NCI-H2196 treated with DMSO at 0.1 percent for 48 hours (cell line): Measurements from ENCODE around the gene TALDO1.

Experiments used
- DNase-seq: peaks from one replicate; lab custom pipeline; 2025; ENCODE audit not compliant: unreplicated experiment; lab: John Stamatoyannopoulos, UW

TALDO1 gene

DNA sequence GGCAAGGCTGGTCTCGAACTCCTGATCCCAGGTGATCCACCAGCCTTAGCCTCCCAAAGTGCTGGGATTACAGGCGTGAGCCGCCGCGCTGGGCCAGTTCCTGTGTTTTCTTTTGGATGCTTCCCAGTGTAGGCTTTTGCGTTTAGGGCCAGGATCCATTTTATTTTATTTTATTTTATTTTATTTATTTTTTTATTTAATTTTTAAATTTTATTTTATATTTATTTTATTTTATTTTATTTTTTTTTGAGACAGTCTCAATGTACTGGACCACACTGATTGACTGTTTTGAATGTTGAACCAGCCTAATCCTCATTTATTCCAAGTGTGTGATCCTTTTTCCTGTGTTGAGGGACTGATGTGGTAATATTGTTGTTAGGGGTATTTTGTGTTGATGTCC, 32.8 kb upstream of the TALDO1 start:
- DNase-seq, result no peak

DNA sequence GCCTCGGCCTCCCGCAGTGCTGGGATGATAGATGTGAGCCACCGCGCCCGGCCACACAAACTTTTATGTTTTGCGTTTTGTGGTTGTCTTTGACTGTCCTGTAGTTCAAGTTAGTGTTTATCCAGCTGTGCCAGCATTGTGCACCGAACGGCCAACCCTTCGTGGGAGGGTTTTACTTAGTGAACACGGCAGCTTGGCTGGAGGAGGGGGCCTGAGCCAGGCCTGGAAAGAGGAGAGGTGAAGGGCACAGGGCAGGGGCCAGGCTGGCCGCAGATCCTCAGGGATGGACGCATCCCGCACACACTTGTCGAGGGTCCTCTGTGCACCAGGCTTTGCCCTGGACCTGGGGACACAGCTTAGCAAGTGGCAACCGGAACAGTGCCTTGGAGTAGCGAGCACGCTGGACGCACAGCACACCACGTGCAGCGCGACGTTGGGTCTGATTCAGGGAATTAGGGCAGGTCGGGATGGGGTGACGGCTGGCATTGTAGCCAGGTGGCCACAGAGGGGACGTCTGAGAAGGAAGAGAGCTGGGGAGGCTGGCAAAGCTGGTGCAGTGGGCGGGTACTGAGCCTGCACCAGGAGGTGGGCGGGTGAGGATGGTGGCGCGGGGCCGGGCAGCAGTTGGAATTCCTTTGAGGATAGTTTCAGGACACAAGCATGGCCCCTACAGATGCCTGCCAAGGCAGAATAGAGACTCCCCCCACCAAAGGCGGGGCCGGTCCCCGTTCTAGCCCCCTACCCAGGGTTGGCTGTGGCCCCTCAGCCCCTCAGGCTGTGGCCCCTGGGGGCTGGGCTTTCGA, 27.8 kb upstream of the TALDO1 start:
- no peak for DNase-seq

DNA sequence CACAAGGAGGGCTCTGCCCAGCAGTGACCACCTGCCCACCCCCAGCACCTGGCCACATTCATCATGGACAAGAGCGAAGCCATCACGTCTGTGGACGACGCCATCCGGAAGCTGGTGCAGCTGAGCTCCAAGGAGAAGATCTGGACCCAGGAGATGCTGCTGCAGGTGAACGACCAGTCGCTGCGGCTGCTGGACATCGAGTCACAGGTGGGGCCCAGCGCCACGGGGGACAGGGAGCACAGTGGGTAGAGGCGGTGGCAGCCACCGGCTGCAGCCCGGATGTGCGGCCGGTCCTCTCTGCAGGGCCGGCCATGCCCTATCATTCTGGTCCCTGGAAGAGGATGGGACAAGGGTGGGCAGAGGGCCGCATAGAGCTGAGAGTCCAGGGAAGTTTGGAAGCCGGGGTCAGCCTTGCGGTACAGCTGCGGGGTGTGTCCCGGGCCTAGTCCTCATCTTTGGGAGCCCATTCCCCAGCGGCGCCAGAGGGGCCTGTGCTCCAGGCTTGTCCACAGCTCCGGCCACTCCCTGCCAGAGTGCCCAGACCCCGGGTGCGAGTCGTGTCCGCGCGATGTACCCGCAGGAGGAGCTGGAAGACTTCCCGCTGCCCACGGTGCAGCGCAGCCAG, 27.1 kb upstream of the TALDO1 start:
- DNase-seq, result no peak

DNA sequence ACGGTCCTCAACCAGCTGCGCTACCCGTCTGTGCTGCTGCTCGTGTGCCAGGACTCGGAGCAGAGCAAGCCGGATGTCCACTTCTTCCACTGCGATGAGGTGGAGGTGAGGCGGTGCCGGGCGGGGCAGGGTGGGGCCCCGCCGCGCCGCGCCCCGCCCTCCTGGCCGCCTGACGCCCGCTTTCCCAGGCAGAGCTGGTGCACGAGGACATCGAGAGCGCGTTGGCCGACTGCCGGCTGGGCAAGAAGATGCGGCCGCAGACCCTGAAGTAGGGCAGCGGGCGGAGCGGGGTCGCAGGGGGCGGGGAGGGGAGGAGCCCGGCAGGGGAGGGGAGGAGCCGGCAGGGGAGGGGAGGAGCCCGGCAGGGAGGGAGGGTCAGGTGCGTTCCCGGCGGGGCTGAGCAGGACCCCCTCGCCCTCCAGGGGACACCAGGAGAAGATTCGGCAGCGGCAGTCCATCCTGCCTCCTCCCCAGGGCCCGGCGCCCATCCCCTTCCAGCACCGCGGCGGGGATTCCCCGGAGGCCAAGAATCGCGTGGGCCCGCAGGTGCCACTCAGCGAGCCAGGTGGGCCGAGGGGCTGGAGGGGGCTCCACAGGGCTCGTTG, 26.5 kb upstream of the TALDO1 start:
- DNase-seq, result no peak

DNA sequence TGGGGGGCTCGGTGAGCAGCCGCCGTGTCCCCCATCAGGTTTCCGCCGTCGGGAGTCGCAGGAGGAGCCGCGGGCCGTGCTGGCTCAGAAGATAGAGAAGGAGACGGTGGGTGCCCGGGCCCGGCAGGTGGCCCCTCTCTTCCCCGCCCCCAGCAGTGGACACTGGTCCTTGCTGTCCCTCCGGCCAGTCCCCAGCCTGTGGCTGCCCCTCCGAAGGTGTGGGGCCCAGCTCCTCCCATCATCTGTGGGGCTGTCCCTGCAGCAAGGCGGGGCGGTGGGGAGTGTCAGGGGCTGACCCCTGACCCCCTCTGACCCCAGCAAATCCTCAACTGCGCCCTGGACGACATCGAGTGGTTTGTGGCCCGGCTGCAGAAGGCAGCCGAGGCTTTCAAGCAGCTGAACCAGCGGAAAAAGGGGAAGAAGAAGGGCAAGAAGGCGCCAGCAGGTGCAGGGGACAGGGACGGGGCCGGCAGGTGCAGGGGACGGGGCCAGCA, 26.0 kb upstream of the TALDO1 start:
- DNase-seq, result no peak

DNA sequence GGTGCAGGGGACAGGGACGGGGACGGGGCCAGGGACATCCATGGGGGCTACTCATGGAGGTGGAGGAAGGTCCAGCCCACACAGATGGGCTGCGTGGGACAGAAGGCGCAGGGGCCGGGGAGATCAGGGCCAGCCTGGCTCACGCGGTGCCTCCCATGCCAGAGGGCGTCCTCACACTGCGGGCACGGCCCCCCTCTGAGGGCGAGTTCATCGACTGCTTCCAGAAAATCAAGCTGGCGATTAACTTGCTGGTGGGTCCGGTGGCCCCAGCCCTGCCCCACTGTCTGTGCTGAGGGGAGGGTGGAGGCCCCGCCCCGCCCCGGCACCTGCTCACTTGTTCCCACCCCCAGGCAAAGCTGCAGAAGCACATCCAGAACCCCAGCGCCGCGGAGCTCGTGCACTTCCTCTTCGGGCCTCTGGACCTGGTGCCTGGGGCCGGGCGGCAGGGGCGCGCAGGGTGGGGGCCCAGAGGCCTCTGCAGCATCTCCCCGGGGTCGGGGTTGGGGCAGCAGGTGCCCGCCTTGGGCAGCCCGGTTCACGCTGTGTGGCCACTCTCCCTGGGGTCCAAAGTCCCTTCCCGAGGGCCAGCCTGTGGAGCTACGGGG, 25.4 kb upstream of the TALDO1 start:
- DNase-seq, result no peak

DNA sequence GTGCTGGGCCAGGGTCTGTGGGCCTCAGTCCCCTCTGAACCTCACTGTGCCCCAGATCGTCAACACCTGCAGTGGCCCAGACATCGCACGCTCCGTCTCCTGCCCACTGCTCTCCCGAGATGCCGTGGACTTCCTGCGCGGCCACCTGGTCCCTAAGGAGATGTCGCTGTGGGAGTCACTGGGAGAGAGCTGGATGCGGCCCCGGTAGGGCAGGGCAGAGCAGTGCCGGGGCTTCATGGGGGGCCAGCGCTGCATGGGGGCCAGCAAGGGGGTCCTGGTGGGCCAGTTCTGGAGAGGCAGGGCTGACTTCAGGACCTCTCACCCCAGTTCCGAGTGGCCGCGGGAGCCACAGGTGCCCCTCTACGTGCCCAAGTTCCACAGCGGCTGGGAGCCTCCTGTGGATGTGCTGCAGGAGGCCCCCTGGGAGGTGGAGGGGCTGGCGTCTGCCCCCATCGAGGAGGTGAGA, 24.9 kb upstream of the TALDO1 start:
- DNase-seq, result no peak

DNA sequence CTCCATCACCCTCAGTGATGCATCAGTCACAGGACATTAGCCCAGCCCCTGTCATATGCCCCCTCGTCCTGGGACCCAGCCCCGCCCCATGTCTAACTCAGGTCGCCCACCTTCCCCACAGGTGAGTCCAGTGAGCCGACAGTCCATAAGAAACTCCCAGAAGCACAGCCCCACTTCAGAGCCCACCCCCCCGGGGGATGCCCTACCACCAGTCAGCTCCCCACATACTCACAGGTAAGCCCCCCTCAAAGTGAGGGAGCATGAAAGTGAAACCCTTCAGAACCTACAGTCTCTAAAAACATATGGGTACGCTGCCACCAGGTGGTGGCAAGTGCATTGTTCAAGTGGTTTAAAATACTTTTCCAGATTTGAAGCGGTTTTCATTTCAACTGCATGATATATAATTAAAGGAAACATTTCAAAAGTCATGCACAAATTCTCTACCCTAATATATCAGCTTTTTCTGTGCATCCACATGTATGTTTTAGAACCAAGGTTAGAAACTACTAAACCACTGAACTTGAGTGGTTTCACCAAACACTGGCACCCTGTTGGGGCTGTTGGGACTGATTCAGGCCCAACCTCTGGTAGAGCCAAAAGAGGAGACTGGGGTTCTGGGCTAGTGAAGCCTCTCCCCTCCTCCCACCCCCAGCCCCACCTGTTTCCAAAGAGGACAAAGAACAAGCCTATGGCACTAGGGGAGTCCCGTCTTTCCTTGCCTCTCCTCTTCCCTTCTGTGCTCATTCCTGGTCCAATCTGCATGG, 24.0 kb upstream of the TALDO1 start:
- peak; percentile 20 for DNase-seq

DNA sequence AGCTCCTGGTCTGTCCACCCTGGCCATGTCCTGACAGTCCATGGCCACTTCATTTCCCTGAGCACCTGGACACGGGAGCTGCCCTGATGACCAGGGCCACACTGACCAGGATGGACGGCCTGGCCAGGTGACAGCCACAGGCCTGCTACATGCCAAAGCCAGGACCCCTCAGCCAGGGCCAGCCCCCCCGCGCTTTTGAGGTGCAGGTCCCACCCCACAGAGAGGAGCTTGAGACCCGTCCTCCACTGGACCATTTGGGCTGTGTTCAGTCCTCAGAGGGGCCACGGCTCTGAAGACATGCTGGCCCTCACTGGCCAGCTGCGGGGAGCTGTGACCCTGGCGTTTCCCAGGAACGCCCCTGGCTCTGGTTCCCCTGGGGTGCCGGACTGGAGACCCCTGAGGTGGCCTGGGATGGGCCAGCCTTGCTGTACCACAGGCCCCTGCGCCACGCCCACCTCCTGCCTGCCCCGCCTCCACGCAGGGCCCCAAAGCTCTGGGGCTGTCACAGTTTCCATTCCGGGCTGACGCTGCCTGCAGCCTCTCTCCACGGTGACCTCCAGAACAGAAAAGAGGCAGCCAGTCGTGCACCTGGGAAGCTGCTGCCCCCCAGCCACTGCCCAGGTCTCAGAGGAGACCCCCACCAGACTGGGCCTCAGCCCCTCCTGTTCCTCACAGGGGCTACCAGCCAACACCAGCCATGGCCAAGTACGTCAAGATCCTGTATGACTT, 23.1 kb upstream of the TALDO1 start:
- DNase-seq, result no peak

DNA sequence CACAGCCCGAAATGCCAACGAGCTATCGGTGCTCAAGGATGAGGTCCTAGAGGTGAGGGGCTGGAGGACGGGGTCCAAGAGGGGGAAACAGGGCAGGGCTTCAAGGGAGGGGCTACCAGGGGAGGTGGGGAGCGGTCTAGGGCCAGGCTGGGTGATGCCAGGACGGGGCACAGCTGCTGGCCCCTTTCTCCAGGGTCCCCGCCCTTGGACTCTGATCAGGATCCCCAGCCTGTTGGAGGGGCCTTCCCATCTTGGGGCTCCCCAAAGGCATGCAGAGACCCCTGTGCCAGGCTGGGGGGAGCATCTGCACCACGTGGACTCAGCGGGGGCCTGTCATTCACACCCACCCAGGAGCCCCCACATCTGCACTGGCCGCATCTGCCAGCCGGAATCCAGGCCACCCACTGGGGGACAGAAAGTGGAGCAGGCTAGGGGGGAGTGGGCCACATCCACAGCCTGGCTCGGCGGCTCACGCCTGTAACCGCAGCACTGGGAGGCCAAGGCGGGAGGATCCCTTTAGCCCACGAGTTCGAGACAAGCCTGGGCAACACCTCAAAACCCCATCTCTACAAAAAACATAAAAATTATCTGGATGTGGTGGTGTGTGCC, 22.4 kb upstream of the TALDO1 start:
- no peak for DNase-seq

DNA sequence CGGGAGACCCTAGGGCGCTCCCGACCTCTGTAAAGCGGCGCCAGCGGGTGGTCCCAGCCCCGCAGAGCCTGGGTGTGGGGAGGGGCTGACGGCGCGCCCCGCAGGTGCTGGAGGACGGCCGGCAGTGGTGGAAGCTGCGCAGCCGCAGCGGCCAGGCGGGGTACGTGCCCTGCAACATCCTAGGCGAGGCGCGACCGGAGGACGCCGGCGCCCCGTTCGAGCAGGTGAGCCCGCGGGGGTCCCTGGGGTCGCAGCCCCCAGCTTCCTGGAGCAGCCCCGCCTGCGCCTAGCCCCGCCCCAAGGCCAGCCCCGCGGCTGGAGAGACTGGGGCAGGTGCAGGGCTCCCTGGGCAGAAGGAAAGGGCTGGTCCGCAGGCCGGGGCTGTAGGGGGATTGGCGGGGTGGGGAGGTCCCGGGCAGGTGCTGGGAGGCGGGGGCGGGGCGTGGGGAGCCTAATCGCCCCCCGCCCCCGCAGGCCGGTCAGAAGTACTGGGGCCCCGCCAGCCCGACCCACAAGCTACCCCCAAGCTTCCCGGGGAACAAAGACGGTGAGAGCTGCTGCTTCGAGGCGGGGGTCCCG, 21.6 kb upstream of the TALDO1 start:
- DNase-seq, result peak; percentile 36

DNA sequence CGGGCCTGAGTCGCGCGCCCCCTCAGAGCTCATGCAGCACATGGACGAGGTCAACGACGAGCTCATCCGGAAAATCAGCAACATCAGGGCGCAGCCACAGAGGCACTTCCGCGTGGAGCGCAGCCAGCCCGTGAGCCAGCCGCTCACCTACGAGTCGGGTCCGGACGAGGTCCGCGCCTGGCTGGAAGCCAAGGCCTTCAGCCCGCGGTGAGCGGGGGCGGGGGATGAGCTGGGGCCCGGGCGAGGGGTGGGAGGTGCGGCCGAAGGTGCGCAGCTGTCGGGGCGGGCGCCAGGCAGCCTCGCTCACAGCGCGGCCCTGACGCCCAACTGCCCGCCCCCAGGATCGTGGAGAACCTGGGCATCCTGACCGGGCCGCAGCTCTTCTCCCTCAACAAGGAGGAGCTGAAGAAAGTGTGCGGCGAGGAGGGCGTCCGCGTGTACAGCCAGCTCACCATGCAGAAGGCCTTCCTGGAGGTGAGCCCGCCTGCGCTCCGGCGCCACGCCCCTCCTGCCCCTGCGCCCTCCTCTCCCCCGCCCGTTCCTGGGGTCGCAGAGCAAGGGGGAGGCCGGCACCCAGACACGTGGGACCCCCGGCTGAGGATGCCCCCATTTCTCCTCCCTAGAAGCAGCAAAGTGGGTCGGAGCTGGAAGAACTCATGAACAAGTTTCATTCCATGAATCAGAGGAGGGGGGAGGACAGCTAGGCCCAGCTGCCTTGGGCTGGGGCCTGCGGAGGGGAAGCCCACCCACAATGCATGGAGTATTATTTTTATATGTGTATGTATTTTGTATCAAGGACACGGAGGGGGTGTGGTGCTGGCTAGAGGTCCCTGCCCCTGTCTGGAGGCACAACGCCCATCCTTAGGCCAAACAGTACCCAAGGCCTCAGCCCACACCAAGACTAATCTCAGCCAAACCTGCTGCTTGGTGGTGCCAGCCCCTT, 20.7 kb upstream of the TALDO1 start:
- DNase-seq, result peak; percentile 76

DNA sequence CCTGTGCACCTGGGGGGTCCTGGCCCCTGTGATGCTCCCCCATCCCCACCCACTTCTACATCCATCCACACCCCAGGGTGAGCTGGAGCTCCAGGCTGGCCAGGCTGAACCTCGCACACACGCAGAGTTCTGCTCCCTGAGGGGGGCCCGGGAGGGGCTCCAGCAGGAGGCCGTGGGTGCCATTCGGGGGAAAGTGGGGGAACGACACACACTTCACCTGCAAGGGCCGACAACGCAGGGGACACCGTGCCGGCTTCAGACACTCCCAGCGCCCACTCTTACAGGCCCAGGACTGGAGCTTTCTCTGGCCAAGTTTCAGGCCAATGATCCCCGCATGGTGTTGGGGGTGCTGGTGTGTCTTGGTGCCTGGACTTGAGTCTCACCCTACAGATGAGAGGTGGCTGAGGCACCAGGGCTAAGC, 20.0 kb upstream of the TALDO1 start:
- no peak for DNase-seq

DNA sequence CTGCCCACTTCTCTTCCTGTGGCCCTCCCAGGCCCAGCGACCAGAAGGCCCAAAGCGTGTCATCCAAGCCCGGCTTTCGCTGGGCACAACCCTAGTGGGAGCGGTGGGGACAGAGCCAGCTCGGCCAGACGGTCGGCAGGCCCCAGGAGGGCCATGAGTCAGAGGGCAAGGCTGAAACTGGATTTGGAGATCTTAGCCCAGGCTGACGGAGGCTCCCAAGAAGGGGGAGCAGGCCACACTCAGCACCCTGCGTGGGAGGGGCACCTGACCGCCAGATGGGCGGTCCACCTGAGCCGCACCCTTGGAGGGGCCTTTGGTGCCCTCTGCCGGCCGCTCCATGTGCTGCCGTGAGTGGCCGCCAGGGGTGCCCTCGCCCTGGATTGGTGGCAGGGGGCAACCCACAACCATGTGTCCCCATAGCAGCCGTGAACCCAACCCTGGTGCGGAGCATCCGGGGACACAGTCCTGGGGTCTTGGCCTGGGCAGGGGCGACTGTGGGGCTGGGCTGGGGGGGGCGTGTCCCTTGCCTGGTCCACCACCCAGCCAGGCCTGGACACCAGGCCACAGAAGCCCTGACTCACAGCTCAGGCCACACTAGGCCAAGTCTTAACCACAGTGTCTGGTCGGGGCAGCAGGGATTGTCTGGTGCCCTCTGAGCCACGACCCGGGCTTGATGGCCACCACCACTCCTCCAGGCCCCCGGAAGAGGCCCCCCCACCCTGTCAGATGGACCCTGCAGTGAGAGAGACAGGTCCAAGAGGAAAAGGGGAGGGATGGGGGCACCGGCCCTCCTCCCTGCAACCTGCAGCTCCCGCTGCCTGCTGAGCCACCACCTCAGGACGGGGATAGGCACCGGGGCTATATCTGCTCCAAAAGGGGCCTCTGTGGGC, 19.2 kb upstream of the TALDO1 start:
- DNase-seq, result peak; percentile 48

DNA sequence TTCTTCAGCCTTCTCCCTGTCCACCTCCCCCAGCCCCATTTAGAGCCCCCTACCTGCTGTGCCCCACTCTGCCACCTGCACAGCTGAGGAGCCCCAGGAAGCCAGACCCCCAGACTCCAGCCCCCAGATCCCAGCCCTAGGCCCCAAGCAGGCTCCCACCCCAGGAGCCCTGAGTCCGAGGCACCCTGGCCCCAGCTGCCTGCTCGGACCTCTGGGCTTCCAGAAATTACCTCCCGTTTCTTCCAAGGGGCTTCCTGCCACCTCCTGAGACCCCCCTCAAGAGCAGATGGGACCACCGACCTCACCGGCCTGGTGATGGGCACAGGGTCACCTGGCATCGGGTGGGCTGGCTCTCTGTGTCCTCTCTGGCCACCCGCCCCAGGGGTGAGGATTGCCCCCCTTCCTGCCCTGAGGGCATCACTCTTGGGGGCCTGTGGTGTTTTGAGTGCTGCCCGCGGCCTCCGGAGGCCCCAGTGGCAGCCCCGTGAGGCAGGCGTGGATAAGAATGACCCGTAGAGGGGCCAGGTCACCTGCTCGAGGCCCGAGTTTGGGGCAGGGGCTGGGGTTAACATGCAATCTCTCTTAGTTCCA, 18.3 kb upstream of the TALDO1 start:
- no peak for DNase-seq

DNA sequence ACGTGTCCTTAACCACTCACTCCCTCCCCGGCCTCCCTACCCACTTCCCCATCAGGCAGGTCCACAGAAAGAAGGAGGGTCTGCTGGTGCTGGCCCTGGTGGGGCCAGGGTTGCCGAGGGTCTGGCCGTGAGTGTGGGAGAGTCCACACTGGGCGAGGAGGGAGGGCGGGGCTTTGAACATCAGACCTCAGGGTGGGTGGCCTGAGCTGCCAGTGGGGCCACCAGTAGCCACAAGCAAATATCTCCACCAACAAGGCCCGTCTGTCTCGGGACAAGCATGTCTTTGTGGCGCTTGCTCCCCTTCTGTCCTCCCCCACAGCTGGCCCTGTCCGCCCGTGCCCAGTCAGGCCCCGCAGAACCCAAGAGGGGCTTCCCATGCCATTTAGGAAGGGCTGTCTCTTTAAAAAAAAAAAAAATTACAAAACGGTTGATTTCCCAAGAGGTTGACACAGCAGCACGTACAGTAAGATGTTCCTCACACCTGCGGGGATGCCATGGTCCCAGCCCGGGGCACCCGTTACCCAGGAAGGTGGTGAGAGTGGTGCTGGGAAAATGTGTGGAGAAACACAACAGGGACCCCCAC, 17.7 kb upstream of the TALDO1 start:
- DNase-seq, result no peak

DNA sequence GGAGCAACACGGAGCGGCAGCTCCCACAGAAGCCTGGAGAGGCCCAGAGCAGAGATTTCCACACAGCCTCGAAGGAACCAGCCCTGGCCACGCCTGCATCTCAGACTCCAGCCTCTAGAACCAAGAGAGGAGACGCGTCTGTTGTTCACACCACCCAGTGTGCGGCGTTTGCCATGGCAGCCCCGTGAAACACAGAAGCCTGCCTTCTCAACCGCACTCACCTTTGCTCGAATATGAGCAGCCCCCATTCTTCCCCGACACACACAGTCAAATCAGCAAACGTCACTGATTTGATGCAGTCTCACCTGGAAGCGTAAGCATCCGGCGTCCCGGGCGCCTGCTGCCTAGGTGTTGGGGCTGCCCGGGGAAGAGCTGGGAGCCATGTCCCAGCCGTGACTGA, 14.2 kb upstream of the TALDO1 start:
- no peak for DNase-seq
